ENCODE measurements around the gene IDUA.

IDUA gene

DNA sequence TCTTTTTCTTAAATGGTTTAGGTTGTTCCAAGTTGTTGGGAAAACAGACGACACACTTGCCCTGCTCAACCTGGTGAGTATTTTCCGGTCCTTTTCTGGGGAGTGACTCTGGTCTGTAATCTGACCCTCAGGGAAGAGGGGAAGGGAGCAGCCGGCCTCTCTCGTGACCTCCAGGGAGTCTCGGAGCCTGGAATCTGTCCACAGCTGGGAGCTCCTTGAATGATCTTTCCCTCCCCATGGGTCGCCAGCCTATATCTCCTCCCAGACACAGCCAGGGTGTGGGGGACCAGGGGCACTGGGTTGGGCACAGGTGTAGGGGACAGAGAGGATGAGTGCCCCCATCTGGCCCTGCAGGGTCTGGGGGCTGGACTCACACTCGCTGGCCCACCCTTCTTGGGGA, 35.7 kb upstream of the IDUA start:
- Histone ChIP-seq H3K4me1 (peaks cover 0 to 4% (median 0%) of the 10 kb centered on the region in 4 donors), H3K27ac (no peak overlapping the region), H3K36me3 (peaks cover 6 to 52% (median 37%) of the 10 kb centered on the region in 3 donors), H3K27me3 (no peaks in the 10 kb centered on the region), H3K9me3 (no peaks in the 10 kb centered on the region), H3K4me3 (no peak overlapping the region)
- TF ChIP-seq, protein P1, sequence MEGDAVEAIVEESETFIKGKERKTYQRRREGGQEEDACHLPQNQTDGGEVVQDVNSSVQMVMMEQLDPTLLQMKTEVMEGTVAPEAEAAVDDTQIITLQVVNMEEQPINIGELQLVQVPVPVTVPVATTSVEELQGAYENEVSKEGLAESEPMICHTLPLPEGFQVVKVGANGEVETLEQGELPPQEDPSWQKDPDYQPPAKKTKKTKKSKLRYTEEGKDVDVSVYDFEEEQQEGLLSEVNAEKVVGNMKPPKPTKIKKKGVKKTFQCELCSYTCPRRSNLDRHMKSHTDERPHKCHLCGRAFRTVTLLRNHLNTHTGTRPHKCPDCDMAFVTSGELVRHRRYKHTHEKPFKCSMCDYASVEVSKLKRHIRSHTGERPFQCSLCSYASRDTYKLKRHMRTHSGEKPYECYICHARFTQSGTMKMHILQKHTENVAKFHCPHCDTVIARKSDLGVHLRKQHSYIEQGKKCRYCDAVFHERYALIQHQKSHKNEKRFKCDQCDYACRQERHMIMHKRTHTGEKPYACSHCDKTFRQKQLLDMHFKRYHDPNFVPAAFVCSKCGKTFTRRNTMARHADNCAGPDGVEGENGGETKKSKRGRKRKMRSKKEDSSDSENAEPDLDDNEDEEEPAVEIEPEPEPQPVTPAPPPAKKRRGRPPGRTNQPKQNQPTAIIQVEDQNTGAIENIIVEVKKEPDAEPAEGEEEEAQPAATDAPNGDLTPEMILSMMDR (IDR thresholded peaks at IDR 0.05): no peak
- intact Hi-C loops (cut with DNase I; ENCODE audit: low total_unique reads): no loop called here
- DNase-seq: no peak

DNA sequence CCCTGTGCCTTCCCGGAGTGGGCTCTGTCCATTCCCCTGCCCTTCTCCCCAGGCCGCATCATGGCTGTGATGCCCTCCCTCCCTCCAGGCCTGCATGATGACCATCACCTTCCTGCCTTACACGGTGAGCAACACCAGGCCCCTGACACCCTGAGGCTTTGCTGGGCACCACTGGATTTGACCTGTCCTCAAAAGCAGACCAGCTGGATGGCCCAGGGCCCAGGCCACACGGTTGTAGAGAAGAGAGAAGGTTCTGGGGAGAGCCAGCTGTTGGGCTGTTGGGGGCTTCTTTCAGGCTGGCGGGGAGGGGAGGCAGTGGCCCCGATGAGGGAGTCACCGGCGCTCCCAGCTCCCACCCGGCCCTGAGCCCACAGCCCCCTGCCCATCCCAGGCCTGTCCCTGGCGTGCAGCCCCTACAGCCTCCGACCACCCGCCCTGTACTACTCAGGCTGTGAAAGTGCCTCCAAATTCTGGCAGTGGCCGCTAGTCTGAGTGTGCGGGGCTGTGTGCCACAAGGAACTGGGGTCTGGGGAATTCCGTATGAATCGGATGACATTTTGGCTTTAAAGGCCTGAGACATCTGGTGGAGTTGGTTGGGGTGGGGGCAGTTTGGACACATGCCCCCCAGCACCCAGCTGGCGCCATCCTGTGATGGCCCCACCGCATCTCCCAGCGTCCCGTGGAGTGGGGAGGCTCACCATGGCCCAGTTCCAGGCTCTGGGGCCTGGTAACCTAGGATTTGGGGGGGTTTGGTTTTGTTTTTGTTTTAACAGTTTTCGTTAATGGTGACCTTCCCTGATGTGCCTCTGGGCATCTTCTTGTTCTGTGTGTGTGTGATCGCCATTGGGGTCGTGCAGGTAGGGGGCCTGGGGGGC, 35.0 kb upstream of the IDUA start:
- intact Hi-C loops (cut with DNase I; ENCODE audit: low total_unique reads): no loop called here
- TF ChIP-seq, protein P1 (IDR thresholded peaks at IDR 0.05): no peak
- Histone ChIP-seq H3K4me1 (peaks cover 0 to under 1% (median 0%) of the 10 kb centered on the region in 4 donors), H3K27ac (no peak overlapping the region), H3K27me3 (no peaks in the 10 kb centered on the region), H3K4me3 (no peak overlapping the region), H3K9me3 (no peaks in the 10 kb centered on the region), H3K36me3 (peaks cover 6 to 58% (median 41%) of the 10 kb centered on the region in 3 donors)
- peak; percentile 13 to 59 for DNase-seq

DNA sequence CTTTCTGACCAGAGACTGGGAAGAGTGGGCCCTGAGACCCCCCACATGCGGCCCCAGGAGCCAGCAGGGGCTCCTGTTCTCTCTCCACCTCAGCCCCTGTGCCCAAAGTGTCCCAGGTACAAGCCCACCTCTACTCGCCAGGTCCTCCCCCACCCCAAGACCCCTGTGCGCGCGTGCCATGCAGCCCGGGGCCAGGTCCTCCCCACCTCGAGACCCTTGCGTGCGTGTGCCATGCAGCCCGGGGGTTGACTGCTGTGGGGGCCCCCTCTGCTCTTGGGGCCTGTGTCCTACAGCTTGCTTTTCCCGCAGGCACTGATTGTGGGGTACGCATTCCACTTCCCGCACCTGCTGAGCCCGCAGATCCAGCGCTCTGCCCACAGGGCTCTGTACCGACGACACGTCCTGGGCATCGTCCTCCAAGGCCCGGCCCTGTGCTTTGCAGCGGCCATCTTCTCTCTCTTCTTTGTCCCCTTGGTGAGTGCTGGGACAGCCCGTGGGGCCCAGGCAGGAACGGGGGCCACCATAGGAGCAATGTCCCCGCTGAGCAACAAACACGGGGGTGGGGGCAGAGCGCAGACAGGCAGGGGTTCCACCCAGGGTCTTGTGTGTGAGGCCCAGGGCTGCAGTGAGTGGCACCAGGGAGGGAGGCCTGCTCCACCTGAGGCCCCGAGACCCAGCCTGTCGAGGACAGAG, 33.8 kb upstream of the IDUA start:
- Histone ChIP-seq H3K27me3 (no peaks in the 10 kb centered on the region), H3K4me3 (no peak overlapping the region), H3K9me3 (no peaks in the 10 kb centered on the region), H3K27ac (no peak overlapping the region), H3K36me3 (peaks cover 6 to 70% (median 53%) of the 10 kb centered on the region in 3 donors), H3K4me1 (no peaks in the 10 kb centered on the region)
- intact Hi-C loops (cut with DNase I; ENCODE audit: low total_unique reads): no loop called here
- TF ChIP-seq, protein P1 (IDR thresholded peaks at IDR 0.05): no peak
- peak; percentile 12 to 56 for DNase-seq

DNA sequence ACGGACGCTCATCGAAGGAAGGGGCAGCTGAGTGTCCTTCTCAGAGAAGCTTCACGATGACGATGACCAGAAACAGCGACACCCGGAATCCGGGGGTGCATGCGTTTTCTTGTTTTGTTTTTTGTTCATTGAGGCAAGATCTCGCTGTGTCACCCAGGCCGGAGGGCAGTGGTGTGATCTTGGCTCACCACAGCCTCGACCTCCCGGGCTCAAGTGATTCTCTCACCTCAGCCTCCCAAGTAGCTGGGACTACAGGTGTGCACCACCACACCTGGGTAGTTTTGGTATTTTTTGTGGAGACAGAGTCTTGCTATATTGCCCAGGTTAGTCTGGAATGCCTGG, 33.3 kb upstream of the IDUA start:
- TF ChIP-seq, protein P1 (IDR thresholded peaks at IDR 0.05): no peak

DNA sequence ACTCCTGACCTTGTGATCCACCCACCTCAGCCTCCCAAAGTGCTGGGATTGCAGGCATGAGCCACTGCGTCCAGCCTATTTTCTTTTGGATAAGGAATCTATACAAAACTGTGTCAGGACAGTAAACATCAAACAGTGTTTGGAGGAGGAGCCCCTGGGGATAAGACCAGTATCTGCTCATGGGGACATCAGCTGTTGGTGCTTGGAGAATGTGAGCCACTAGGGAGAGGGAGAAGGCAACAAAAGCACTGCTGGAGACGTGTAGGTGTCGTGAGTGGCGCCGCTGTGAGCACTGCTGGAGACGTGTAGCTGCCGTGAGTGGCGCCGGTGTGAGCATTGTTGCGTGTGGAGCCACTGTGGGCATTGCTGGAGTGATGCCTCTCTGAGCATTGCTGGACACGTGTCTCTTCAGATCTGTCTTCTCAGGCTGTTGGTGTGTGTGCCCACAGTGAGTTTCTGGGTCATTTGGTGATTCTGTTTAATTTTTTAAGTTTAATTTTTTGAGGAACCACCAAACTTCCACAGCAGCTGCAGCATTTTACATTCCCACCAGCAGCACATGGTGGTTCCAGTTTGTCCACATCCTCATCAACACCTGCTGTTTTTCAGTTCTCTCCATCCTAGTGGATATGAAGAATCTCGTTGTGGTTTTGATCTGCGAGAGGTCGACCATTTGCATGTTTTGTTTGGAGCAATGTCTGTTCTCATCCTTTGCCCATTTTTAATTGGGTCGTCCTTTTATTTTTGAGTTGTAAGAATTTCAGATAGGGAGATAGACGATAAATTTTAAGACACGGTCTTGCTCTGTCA, 32.4 kb upstream of the IDUA start:
- no peak overlapping the region for H3K4me3 ChIP-seq

More for the DNA sequence above, 33.3 kb upstream of the IDUA start:
- DNase-seq: no peak
- Histone ChIP-seq H3K36me3 (peaks cover 6 to 75% (median 56%) of the 10 kb centered on the region in 3 donors), H3K4me3 (no peak overlapping the region), H3K27me3 (no peaks in the 10 kb centered on the region), H3K9me3 (no peaks in the 10 kb centered on the region), H3K4me1 (no peaks in the 10 kb centered on the region), H3K27ac (no peak overlapping the region)
- intact Hi-C loops (cut with DNase I; ENCODE audit: low total_unique reads): no loop called here

More for the DNA sequence above, 32.4 kb upstream of the IDUA start:
- peaks cover 6 to 84% (median 59%) of the 10 kb centered on the region in 3 donors for H3K36me3 ChIP-seq
- no peaks in the 10 kb centered on the region for H3K4me1 ChIP-seq
- H3K27ac ChIP-seq: no peak overlapping the region
- no peaks in the 10 kb centered on the region for H3K27me3 ChIP-seq
- TF ChIP-seq, protein P1 (IDR thresholded peaks at IDR 0.05): no peak
- intact Hi-C loops (cut with DNase I; ENCODE audit: low total_unique reads): no loop called here
- no peaks in the 10 kb centered on the region for H3K9me3 ChIP-seq
- DNase-seq: peak; percentile 10 to 46

Measured in tibial artery (tissue), 4 donors.